ENCODE measurements around the gene SEMA4D. TPM values are rescaled to one million over a fixed set of nuclear protein-coding genes. Genes with fewer than 3 reads are reported as not detected.

The SEMA4D gene
- total RNA-seq, 1 donor from 2014 or later = 13.5 TPM

- no peak for DNase-seq (ENCODE audit: low spot score in 2 of 2)
- Histone ChIP-seq H3K4me3 (no peak overlapping the region), H3K27me3 (no peaks in the 10 kb centered on the region), H3K36me3 (peaks cover 0 to 2% of the 10 kb centered on the region in 2 donors), H3K27ac (no peak overlapping the region), H3K9me3 (no peaks in the 10 kb centered on the region), H3K4me1 (no peaks in the 10 kb centered on the region)
- intact Hi-C loops (cut with DNase I) = no loop called here
- no peak for TF ChIP-seq CTCF (IDR thresholded peaks at IDR 0.05)
These were observed 48.6 kb downstream of the SEMA4D start for GRCh38 chr9:89449261-89449671.

- DNase-seq (ENCODE audit: low spot score in 2 of 2) = no peak
- H3K4me3 ChIP-seq = no peak overlapping the region
- no peaks in the 10 kb centered on the region for H3K36me3 ChIP-seq
- intact Hi-C loops (cut with DNase I) = no loop called here
- H3K9me3 ChIP-seq = no peaks in the 10 kb centered on the region
- H3K27ac ChIP-seq = no peak overlapping the region
- H3K4me1 ChIP-seq = no peaks in the 10 kb centered on the region
- H3K27me3 ChIP-seq = no peaks in the 10 kb centered on the region
- TF ChIP-seq CTCF (IDR thresholded peaks at IDR 0.05) = no peak
These were observed 49.1 kb downstream of the SEMA4D start for GRCh38 chr9:89448821-89449220.

- DNase-seq (ENCODE audit: low spot score in 2 of 2) = no peak
- H3K27me3 ChIP-seq = no peaks in the 10 kb centered on the region
- no peaks in the 10 kb centered on the region for H3K9me3 ChIP-seq
- H3K36me3 ChIP-seq = no peaks in the 10 kb centered on the region
- no peak for TF ChIP-seq CTCF (IDR thresholded peaks at IDR 0.05)
- H3K4me1 ChIP-seq = no peaks in the 10 kb centered on the region
- intact Hi-C loops (cut with DNase I) = no loop called here
- no peak overlapping the region for H3K27ac ChIP-seq
- H3K4me3 ChIP-seq = no peak overlapping the region
These were observed 49.5 kb downstream of the SEMA4D start for GRCh38 chr9:89448381-89448780.

GRCh38 chr9:89447416-89447815 lies 50.5 kb downstream of the SEMA4D start:
- intact Hi-C loops (cut with DNase I) = no loop called here
- Histone ChIP-seq H3K27ac (no peak overlapping the region), H3K4me1 (no peaks in the 10 kb centered on the region), H3K36me3 (no peaks in the 10 kb centered on the region), H3K4me3 (no peak overlapping the region), H3K27me3 (no peaks in the 10 kb centered on the region), H3K9me3 (no peaks in the 10 kb centered on the region)
- TF ChIP-seq CTCF (IDR thresholded peaks at IDR 0.05) = no peak
- no peak for DNase-seq (ENCODE audit: low spot score in 2 of 2)

- no peak overlapping the region for H3K4me3 ChIP-seq
- DNase-seq (ENCODE audit: low spot score in 2 of 2) = no peak
- no peak overlapping the region for H3K27ac ChIP-seq
- H3K27me3 ChIP-seq = no peaks in the 10 kb centered on the region
- no peaks in the 10 kb centered on the region for H3K4me1 ChIP-seq
- intact Hi-C loops (cut with DNase I) = no loop called here
- H3K9me3 ChIP-seq = no peaks in the 10 kb centered on the region
- H3K36me3 ChIP-seq = no peaks in the 10 kb centered on the region
- no peak for TF ChIP-seq CTCF (IDR thresholded peaks at IDR 0.05)
These were observed 51.0 kb downstream of the SEMA4D start for GRCh38 chr9:89446961-89447310.

GRCh38 chr9:89446261-89446960 lies 51.5 kb downstream of the SEMA4D start:
- TF ChIP-seq CTCF (IDR thresholded peaks at IDR 0.05) = no peak
- intact Hi-C loops (cut with DNase I) = no loop called here
- Histone ChIP-seq H3K27ac (no peak overlapping the region), H3K27me3 (no peaks in the 10 kb centered on the region), H3K4me3 (no peak overlapping the region), H3K9me3 (no peaks in the 10 kb centered on the region), H3K36me3 (no peaks in the 10 kb centered on the region), H3K4me1 (no peaks in the 10 kb centered on the region)
- no peak for DNase-seq (ENCODE audit: low spot score in 2 of 2)

Data from ascending aorta (tissue), 2 donors.